Embryonic facial prominence (tissue), 1 donor: ENCODE data around the gene RNPEPL1.
A peak's percentile ranks its signal among the peaks of the same experiment; 100 is the strongest.

Source experiments
- DNase-seq: peaks from one replicate; pipeline ENCODE4 v3.0.0-alpha.2; 2016; ENCODE audit errors: extremely low spot score

The RNPEPL1 gene

GRCh38 chr2:240577281-240578109, 9.2 kb downstream of the RNPEPL1 start:
- no peak for DNase-seq

DNA sequence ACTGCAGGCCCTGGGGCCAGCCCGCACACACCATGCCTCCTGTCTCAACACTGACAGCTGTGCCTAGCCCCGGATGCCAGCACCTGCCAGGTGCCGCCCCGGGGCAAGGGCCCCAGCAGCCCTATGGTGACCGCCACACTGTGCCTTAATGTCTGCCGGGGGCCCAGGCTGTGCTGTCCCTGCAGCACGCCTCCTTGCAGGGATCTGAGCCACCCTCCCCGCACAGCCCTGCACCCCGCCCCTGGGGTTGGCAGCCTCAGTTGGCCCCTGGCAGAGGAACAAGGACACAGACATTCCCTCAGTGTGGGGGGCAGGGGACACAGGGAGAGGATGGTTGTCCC, 9.8 kb downstream of the RNPEPL1 start:
- no peak for DNase-seq

DNA sequence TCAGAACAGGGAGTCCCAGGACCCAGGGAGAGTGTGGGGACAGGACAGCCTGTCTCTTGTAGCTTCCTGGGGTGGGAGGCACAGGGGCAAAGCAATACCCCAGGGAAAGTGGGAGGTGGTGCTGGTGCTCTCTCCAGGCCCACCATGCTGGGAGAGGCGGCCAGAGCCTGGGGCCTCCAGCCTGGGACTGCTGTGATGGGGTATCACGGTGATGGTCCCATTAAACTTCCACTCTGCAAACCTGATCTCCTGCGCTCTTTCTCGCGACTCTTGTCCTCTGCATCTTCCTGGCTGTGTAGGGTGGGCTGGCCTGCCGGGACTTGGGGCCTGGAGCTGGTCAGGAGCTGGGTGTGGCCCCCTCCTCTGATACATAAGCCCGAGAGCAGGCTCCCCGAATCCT, 10.2 kb downstream of the RNPEPL1 start:
- DNase-seq: no peak

DNA sequence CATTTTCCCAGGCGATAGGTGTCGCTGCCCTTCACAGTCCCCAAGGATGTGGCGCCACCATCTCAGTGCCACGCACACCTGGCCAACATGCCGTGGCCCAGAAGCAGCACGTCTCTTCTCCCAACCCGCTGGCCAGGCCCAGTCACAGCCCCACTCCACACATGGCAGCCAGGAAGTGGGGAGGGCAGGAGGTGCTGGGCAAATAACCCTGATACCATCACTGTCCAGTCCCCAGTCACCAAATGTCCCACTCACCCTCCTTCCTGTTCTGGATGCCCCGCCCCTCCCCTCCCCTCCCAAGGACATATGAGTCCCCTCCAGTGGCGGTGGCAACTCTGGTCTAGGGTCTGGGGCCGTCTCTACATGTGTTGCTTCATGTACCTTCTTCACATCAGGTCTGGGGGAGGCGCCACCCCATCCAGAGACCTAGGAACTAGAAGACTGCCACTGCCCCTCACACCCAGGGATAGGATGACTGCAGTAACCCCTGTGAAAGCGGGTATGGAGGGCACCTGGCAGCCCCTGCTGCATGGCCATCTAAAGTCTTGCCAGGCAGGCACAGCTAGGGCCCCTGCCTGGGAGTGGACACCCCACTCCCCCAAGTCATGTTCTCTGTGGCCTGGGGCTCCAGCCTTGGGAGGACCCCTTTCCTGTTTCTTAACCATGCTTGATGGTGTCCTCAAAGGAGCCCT, 10.9 kb downstream of the RNPEPL1 start:
- no peak for DNase-seq

DNA sequence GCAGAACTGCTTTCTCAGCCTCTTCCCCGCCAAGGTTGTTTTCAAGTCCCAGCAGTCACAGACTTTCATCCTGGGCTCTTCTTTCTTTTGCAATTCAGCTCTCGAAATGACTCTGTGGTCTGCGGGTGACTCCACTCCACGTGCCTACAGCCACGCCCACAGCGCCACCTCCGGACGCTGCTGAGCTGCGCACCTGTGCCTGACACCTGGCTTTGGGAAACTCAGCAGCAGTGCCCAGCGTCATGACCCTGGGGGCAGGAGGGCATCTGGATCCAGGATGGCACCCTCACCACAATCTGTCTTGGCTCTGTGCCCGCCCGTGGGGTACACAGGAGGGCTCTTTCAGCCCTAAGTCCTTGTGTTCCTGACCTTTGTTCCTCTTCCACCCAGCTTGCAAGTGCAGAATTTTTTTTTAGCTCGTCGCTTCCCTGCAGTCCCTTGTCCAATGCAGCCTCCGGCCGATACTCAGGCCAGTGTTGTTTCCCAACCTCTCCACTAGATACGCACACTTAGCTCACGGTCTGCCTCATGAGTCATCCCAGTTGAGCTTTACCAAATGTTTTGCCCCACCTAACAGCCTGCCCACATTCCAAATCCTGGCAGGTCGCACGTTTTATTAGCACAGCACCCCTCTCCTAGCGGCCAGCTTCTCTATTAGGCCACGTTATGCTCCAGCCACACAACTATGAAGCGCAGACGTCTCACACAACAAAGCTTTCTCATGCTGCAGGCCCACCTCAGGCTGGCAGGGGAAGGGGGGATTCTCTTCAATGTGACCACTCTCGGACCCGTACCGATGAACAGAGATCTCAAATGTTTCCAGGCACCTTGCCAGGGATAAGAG, 11.7 kb downstream of the RNPEPL1 start:
- DNase-seq: no peak

GRCh38 chr2:240581811-240582210, 13.5 kb downstream of the RNPEPL1 start:
- no peak for DNase-seq

GRCh38 chr2:240582781-240583180, 14.5 kb downstream of the RNPEPL1 start:
- no peak for DNase-seq

DNA sequence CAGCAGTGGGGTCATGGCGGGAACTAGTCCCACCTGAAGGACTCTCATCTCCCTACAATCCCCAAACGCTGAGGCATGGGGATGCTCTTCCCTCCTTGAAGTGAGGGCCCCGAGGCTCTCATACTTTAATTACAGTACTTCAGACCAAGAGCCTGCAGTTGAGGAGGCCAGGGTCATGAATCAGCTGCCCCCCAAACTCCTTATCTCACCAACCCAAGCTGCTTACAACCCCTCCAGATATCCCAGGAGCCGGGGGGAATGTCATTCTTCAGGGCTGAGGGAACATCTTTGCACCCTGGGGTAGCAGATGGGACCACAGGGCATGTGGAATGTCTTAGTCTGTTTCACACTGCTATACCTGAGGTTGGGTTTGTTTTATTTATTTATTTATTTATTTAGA, 15.5 kb downstream of the RNPEPL1 start:
- no peak for DNase-seq

- no peak for DNase-seq
Measured at GRCh38 chr2:240584486-240585031, 16.3 kb downstream of the RNPEPL1 start.

GRCh38 chr2:240585101-240585500, 16.8 kb downstream of the RNPEPL1 start:
- no peak for DNase-seq

- DNase-seq: no peak
Measured at GRCh38 chr2:240585681-240586197, 17.5 kb downstream of the RNPEPL1 start.

GRCh38 chr2:240586198-240586918, 18.1 kb downstream of the RNPEPL1 start, which contains the start of gene CAPN10:
TSS of gene CAPN10 (plus strand) at chr2:240586734. CDS start at chr2:240586912, 178 bp downstream.
- peak; percentile 87 for DNase-seq

DNA sequence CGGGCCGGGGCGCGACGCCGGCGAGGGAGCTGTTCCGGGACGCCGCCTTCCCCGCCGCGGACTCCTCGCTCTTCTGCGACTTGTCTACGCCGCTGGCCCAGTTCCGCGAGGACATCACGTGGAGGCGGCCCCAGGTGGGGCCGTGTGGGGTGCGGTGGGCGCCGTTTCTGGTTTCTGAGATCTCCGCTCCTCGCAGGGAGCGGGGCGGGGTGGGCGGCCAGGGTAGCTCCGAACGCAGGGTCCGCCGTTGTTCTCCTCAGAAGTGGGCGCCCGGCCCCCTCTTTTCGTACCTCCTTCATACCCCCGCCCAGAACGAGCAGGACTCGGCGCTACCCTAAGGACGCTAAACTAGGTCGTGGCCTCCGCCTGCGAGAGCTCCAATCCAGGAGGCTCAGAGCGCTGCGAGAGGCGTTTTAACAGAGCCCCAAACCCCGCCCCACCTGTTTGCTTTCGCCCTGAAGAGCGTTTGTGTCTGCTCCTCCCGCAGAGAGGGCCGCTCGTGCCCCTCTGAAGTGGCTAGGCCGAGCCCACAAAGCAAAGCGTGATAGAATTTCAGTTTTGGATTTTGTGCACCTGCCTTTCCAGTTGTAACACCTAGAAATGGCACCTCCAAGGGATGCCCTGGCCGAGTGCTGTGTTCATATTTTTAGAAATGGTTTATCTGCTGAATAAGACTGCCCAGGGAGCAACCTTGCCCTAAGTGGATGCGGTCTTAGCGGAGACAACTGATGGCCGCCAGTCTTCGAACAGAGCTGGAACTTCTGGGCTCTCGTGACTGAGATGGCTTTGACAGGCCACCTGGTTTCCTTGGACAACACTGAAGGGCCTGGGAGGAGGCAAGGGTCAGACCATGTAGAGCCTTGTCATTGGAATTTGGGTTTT, 18.9 kb downstream of the RNPEPL1 start:
- DNase-seq: no peak

- no peak for DNase-seq
Measured at GRCh38 chr2:240588006-240588655, 19.8 kb downstream of the RNPEPL1 start.

- no peak for DNase-seq
Measured at GRCh38 chr2:240588669-240589068, 20.4 kb downstream of the RNPEPL1 start.

DNA sequence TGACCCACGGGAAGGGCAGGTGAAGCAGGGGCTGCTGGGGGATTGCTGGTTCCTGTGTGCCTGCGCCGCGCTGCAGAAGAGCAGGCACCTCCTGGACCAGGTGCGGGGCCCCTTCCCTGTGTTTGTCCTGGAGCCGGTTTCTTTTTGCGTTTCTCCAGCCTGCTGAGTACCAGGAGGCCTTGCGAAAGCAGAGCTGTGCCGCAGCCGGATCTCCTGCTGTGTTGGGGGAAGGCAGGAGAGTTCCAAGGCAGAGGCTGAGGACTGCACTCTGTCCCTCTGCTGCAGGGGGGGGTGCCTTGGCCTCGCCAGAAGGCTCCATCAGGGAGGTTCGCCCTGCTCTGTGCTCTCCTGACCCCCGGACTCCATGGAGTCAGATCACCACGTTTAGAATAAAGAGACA, 21.1 kb downstream of the RNPEPL1 start:
- no peak for DNase-seq

- DNase-seq: no peak
Measured at GRCh38 chr2:240589850-240590525, 21.7 kb downstream of the RNPEPL1 start.

DNA sequence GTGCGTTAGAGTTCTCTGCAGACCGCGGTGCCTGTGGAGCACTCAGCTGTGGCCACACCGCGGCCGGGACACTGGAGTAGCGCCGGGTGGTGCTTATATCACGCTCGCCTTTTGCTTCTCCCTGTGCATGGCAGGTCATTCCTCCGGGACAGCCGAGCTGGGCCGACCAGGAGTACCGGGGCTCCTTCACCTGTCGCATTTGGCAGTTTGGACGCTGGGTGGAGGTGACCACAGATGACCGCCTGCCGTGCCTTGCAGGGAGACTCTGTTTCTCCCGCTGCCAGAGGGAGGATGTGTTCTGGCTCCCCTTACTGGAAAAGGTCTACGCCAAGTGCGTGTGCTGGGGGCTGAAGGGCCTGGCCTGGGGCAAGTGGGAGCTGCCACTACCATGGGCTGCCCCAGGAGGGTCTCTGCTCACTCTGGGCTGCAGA, 22.4 kb downstream of the RNPEPL1 start:
- no peak for DNase-seq

DNA sequence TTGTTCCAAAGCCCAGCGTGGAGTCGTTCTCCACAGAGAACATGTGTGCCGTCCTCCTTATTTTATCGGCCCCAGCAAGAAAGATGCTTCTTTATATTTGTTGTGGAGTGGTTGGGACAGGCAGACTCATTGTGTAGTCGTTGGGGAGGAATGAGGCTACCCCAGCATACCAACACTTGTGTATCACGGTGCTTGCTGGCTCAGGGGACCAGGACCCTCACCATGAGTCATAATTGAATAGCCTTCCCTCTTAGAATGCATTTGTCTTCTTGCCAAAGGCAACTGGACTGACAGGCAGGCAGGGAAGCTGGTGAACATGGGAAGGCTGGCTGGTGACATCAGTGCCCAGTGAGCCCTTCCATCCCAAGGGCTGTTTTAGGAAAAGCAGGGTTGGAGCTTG, 22.9 kb downstream of the RNPEPL1 start:
- DNase-seq: no peak
